ENCODE results near the gene ATL3.

- TF ChIP-seq CTCF (IDR thresholded peaks at IDR 0.05; ENCODE audit: low read depth, low read length), result 0 out of 2 replicates have a peak, but pooled peaks have one; percentile 8
- no peak for TF ChIP-seq EZH2phosphoT487 (IDR thresholded peaks at IDR 0.05; ENCODE audit: low read depth)
These were observed 10.3 kb upstream of the ATL3 start, which contains the start of gene RTN3 for GRCh38 chr11:63681321-63682065.

All from OCI-LY3 (cell line).